GM21786 (cell line): ENCODE measurements around the gene ABHD8.

Experiments used
- ATAC-seq: cut with Tn5 transposase; IDR thresholded peaks from one replicate; pipeline ENCODE4 v1.9.1; 2021; ENCODE audit not compliant: unreplicated experiment

Gene ABHD8, protein sequence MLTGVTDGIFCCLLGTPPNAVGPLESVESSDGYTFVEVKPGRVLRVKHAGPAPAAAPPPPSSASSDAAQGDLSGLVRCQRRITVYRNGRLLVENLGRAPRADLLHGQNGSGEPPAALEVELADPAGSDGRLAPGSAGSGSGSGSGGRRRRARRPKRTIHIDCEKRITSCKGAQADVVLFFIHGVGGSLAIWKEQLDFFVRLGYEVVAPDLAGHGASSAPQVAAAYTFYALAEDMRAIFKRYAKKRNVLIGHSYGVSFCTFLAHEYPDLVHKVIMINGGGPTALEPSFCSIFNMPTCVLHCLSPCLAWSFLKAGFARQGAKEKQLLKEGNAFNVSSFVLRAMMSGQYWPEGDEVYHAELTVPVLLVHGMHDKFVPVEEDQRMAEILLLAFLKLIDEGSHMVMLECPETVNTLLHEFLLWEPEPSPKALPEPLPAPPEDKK

DNA sequence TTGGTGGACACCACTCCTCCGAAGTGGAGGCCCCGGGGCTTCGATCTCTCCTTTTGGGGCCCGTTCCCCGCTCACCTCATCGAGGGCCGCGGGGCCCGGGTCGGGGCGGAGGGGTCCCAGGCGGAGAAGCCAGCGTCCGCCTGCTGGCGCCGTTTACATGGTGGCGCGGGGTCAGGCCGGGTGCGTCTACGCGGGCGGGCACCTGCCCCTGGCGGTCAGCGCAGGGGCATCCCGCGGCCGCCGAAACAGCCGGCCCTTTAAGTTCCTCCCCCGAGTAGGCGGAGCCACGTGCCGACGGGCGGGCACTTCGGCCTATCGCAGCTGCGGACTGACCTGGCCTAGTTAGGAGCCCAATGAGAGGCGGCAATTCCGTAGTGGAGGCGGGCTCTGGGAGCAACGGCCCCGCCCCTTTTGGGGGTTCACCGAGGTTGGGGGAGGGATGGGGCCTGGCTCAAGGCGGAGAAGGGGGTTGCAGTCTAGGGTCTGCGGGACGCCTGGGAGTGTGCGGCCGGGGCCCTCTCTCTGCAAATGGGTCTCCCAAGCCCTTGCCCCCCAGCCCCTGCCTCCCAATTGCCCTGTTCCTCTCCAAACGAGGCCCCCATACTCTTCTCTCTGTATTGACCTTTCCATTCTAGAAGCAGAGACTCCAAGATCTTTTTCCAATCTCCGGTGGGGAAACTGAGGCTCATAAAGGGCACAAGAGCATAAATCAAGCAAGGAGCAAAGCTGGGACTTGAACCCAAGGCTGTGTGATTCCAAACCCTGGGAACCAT is at the start of gene ABHD8:
Gene ABHD8 (minus strand): TSS at position 259 of the 773 bp plus-strand sequence. CDS start 1,809 bp downstream, outside the sequence.
- ATAC-seq: peak; percentile 40

DNA sequence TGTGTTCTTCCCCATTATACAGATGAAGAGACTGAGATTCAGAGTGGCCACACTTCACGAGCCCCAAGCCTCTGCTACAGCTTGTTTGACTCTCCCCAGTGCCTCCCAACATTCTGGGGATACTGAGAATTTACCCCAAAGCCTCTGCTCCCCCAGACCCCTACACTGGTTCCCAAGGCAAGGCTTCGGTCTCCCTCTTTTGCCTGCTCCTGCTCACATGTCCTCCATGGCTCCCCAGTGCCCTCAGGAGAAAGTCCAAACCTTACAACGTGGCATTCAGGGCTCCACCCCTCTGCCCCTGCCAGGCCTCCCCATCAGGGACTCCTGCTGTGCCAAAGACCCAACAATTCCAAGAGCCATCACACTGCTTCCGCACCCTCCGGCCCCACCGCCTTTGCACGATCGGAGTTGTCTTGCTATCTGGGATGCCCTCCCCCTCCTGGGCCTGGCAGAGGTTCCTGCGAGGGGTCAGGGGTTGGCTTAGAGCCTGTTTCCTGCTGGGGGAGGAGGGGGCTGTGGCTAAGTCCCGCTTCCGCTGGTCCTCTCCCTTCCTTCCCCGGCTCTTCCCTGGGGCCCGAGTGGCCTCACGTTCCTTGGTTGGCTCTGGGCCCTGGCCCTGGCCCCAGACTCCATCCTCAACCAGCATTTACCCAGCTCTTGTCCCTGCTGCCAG is 49.5 kb upstream of the ABHD8 start:
- ATAC-seq: no peak

DNA sequence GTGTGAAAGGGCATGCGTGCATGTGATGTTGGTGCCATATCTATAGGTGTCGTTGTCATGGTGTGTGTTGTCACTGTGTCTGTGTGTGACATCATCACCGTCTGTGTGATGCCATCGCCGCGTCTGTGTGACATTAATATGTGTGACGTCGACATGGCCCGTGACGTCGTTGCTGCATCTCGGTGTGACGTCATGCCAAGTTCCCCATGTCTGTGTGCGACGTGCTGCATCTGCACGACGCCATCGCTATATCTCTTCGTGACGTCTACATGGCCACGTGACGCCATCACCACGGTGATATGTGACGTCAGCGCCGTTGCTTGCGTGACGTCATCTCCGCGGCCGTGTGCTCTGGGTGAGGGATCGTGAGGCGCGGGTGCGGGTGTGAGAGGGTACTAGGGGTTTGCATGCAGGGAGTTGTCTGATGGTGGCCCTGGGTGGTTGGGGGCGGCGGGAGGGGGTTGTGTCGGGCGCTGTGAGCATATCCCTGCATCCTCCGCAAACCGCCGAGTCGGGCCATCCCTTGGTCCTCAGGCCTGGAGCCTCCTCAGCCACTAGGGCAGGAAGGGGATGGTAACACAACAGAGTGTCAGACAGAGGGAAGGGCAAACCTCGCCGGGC is 48.7 kb upstream of the ABHD8 start:
- no peak for ATAC-seq

DNA sequence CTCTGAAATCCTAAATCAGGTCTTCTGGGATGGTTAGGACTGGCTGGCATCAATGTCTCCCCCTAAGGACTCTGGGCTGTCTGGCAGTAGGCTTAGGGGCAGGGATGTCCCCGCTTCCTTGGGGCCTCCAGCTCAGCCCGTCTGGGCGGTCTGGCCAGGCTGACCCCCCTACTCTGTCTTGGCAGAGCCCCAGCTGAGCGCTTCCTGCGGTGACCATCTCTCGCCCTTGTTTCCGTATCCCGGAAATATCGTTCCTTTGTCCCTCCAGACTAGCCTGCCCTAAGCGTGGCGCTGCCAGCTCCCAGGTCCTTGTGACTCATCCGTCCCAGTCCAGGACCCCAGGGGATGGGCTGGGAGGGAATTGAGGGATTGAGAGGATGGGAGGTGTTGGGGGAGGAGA is 45.5 kb upstream of the ABHD8 start:
- ATAC-seq: no peak

DNA sequence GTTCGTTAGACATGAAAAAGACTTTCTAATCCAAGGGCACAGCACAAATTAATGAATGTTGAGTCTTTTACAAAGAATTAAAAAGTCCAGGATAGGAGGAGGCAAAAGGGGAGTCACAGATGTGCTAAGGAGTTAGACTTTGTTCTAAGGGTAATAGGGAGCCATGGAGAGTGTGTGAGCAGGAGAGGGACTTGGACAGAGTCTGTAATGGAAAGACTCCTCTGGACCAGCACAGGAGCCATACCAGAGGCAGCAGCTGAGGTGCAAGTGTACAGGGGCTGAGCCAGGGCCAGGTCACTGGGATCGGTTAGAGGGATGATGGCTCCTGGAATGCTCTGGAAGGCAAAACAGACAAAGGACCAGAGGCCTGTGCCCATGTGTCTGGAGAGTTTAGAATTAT is 44.7 kb upstream of the ABHD8 start:
- no peak for ATAC-seq

DNA sequence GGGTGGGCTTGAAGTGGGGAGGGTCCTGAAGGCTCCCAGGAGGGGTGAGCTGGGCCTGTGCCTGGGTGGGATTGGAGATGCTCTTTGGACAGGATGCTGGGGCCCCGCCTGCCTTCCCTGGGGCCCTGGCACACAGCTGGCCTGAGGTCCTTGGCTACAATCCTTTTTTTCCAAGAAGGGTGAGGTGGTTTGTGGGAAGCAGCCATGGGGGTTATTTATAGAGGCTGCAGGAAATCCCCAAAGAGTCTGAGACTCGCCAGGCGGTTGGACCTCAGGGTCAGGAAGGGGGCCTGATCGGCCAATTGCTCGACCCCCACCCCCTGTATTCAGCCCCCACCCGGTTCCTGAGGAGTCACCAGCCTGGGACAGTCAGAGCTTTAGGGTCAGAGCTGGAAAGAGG is 44.1 kb upstream of the ABHD8 start:
- no peak for ATAC-seq

DNA sequence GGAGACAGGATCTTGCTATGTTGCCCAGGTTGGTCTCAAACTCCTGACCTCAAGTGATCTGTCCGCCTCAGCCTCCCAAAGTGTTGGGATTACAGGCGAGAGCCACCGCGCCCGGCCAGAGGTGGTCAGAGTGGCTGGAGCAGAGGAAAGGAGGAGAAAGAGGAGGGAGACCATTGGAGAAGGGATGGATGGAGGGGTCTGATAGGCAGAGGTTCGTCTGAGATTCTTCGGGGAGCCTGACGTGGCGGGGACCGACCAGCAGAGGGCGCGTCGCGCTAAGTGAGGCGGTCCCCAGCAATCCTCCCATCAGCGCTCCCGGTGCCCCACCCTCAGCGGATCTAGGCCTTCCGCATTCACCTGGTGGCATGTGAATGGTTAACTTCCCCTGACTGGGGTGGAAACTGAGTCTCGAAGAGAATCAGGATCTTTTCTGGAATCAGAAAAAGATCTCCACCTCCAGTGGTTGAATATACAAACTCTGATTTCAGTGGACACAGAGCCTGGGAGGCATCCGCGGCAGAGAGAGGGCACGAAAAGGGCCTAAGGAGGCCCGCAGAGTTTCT is 43.0 kb upstream of the ABHD8 start:
- no peak for ATAC-seq

DNA sequence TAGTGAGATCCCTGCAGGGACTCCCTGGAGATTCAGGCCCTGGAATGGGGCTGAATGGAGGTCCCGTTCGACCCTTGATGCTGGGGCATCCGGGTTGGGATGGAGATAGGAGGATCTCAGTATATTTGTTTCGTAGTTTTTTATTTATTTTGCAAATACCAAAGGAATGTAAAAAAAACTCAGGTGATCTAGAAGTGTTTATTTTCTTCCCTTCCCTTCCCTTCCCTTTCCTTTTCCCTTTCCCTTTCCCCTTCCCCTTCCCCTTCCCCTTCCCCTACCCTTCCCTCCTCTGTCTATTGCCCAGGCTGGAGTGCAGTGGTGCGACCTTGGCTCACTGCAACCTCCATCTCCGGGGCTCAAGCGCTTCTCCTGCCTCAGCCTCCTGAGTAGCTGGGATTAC is 38.6 kb upstream of the ABHD8 start:
- ATAC-seq: no peak

DNA sequence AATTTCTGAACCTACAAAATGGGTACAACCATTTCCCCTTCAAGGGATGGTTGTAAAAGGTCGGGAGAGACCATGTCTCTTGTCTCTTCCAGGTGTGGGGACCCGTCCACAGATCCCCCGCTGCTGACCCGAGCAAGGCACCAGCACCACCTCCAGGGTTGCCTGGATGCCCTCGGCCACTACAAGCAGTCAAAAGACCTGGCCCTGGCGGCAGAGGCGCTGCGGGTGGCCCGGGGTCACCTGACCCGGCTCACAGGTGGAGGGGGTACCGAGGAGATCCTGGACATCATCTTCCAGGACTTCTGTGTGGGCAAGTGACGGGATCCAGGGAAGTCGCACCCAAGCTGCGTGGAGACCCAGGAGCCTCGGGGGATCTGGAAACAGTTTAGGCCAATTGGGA is 38.2 kb upstream of the ABHD8 start:
- no peak for ATAC-seq

DNA sequence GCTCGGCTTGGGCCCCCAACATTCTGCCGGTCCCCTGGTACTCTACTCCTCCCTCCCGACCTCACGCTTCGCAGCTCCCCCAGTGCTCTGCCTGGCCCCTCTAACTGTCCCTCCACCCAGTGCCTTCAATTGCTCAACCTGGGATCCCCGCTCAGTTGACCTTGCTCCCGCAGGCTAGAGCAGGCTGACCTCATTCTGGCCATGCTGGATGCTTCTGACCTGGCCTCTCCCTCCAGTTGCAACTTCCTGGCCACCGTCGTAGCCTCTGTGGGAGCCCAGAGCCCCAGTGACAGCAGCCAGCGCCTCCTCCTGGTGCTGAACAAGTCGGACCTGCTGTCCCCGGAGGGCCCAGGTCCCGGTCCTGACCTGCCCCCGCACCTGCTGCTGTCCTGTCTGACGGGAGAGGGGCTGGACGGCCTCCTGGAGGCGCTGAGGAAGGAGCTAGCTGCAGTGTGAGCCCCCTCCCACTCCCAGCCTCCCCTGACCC is 37.7 kb upstream of the ABHD8 start:
- ATAC-seq: no peak

DNA sequence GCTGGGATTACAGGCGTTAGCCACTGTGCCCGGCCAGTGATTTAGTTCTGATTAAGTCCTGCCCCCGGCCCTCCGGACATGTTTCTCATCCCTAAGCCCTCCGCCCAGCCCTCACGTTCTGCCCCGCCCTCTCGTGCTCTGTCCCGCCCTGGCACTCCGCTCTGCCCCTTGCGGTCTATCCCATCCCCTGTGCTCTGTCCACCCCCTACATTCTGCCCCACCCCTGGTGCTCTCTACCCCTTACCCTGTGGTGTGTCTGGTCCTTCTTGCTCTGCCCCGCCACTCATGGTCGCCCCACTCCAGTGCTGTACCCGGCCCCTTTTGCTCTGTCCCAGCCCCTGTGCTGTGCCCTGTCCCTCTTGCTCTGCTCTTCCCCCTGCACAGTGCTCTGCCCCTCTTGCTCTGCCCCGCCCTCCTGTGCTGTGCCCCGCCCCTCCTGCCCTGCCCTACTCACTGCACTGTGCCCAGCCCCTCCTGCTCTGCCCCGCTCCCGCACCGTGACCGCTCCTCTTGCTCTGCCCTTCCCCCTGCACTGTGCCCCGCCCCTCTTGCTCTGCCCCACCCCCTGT is 37.2 kb upstream of the ABHD8 start:
- ATAC-seq: no peak

DNA sequence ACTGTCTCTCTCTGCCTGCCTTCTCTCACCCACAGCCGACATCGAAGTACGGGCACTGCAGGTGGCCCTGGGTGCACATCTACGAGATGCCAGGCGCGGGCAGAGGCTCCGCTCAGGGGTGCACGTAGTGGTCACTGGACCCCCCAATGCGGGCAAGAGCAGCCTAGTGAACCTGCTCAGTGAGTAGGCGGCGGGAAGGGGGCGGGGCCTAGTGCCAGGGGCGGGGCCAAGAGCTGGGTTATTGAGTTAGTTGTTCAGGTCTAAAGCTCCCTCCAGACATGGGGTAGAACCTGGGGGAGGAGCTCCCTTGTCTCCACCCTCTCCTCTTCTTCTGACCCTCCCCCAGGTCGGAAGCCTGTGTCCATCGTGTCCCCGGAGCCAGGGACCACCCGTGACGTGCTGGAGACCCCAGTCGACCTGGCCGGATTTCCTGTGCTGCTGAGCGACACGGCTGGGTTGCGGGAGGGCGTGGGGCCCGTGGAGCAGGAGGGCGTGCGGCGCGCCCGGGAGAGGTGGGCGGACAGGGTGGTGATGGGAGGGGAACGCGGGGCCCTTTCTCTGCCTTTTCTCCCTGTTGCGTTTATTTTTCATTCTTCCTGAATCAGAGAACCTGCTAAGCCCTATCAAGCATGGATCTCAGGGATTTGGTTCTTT is 36.0 kb upstream of the ABHD8 start:
- no peak for ATAC-seq

DNA sequence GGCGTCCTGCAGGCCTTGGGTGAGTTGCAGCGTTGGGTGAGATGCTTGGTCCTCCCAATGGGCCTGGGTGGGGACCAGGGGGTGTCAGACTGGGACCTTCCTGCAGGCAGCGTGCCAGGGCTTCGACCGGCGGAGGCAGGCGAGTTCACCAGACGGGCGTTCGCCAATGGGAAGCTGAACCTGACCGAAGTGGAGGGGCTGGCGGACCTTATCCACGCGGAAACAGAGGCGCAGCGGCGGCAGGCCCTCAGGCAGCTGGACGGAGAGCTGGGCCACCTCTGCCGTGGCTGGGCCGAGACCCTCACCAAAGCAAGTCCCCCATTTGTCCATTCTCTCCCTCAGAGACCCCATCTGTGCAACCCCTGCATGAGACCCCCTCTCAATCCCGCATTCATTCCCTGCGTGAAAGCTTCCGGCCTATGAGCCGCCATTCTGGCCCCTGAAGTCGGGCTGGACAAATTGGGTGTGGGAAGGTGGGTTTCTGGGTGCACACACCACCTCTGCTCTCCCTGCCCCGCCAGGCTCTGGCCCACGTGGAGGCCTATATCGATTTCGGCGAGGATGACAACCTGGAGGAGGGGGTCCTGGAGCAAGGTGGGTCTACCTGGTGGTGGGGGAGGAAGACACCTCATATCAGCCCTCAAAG is 35.3 kb upstream of the ABHD8 start:
- no peak for ATAC-seq

DNA sequence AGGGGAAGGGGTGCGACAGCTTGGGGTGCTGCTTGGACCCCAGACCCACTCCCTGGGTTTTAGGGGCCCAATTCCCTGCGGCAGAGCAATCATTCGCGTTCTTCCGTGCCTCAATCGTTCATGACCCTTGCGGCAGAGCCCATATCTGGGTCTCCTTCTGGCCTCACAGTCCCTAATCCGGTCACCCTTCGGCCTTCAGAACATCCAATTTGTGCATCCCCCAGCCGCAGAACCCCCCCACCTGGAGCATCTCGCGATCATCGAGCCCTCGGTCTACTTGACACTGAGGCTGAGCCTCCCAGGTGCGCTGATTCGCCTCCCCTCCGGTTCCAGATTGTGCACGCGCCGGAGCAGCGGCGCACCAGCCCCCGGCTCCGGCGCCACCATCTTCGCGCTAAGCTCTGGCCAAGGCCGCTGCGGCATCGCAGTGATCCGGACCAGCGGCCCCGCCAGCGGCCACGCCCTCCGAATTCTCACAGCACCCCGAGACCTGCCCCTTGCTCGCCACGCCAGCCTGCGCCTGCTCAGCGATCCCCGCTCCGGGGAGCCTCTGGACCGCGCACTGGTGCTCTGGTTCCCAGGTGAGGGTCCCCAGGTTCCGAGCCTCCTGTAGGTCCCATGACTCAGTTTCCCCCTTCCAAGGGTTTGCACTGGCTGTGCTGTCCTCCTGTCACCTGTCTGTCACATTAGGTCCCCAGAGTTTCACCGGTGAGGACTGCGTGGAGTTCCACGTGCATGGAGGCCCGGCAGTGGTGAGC is 34.6 kb upstream of the ABHD8 start:
- ATAC-seq: no peak

DNA sequence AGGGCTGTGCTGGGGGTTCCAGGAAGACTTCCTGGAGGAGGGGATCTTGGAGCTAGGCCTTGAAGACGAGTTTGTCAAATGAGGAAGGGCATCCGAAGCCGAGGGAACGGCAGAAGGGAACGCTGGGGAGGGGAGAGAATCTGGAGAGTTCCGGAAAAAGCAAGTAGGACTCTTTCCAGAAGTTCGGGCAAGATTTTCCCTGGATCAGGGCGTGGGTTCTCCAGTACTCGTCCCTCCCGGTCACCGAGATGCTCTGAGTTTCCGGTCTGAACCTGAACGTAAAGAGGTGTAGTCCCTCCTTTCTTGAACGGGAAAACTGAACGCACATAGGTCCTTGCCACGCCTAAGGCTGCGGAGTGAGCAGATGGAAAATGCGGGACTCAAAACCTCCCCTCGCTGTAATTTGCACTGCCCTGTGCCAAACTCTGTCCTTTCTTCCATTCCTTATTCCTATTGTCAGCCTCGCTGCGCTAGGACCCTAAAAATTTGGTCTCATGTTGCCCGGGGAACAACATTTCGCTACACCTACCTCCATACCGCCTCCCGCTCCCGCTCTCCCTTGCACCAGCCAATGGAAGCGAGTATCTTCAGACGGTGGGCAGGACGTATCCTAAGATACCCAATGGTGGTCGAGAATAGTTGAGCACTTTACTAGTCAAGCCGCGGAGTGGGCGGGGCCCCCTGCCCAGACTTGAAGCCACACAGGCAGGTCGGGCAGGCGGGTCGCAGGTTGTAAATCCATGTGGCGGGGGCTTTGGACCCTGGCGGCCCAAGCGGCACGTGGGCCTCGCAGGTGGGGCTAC is 33.8 kb upstream of the ABHD8 start, which contains the start of gene GTPBP3:
Gene GTPBP3 (plus strand): TSS at position 682 of the 803 bp plus-strand sequence. CDS start 59 bp downstream, at position 741.
- peak; percentile 71 for ATAC-seq

DNA sequence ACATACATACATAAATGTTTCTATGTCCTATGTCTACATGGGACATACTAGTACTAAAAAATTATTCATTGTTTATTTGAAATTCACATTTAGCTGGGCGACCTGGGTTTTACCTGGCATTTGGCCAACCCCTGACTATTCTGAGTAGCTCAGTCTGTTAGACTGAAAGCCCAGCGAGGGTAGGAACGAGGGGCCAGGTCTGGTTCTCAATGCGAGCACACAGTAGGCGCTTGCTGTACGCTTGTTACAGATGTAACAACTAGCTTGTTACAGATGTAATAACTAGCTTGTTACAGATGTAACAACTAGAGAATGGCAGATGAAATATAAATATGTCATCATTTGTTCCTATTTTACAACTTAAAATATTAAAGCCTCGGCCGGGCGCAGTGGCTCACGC is 32.4 kb upstream of the ABHD8 start:
- ATAC-seq: no peak
